IPS-NIHi7 (cell line): ENCODE measurements around the gene TSPEAR.

Experiments
- DNase-seq: peaks from one replicate; pipeline ENCODE4 v3.0.0; 2012; ENCODE audit warnings: mixed read lengths; ENCODE audit errors: extremely low spot score

TSPEAR gene

GRCh38 chr21:44463724-44464123 is 247.6 kb downstream of the TSPEAR start:
- DNase-seq = no peak

DNA sequence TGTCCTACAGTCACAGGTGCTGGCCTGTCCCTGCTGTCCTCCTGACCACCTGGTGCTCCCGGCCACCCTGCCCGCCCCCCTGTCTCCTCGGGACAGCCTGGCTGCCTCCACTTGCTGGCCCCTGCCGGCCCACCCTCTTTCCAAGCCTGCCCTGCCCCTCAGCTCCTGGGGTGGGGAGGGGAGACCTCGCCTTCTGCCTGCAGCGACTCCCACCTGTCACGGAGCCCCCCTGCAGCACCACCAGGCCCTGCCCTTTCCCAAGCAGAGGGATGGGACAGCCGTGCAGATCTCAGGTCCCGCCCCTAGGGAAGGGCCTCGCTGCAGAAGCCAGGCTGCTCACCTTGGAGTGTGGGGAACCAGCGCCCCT is 248.6 kb downstream of the TSPEAR start:
- DNase-seq = no peak

GRCh38 chr21:44462086-44462833 is 249.1 kb downstream of the TSPEAR start:
- DNase-seq = no peak

DNA sequence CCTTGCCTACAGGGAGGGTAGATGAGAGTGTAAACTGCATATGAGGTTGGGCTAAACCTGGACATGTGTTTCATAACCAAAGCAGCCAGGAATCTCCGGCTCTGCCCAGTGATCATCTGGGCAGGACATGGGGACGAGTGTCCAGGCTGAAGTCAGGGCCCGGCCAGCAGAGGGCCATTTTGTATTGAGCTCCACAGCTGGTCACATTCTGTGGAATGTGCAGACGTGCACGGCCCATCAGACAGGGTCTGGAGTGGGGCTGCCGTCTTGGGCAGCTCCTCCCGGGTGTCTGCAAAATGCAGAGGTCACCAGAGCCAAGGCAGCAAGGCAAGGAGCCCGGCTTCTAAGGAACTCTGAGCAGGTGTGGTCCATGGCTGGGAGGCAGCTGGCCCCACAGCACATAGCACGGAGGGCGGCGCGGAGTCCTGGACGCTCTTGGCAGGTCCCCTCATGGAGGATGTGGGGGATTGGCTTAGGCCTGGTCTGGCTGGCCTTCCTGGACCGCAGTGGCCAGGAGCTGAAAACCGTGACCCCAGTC is 249.8 kb downstream of the TSPEAR start:
- DNase-seq = no peak

GRCh38 chr21:44461005-44461404 is 250.4 kb downstream of the TSPEAR start:
- DNase-seq = no peak

- no peak for DNase-seq
Observed at GRCh38 chr21:44460441-44460755, 251.0 kb downstream of the TSPEAR start.

GRCh38 chr21:44459712-44460440 is 251.5 kb downstream of the TSPEAR start:
- no peak for DNase-seq

DNA sequence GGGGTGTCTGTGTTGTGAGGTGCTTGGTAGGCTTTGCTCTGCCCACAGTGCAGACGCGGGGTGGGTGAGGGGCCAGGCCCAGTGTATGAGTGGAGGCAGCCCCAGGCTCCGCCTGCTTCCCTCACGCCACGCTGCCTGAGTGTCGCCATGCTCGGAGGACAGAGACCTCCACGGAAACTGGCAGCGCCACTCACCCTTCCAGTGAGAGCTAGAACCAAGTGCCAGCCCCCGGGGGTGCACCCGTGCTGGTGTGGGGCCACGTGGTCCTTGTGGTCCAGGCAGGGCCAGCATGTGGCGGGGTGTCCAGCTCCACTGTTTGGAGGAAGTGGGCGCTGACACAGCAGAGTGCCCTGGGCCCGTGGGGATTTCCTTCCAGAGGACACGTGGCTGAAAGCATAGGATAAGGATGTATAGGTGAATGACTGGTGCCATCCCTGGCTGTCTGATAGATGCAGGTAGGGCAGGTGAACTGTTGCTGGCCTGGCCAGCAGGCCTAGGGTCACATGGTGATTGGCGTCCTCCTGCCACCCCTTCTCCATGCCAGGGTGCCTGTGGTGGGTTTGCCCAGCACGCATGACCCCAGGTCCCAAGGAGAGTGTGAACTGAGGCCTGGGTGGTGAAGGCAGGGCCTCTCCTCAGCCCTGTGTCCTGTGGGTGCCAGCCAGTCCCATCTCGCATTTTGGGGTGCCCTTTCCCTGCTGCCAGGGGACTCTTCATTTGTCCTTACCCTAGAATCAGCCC is 252.2 kb downstream of the TSPEAR start:
- no peak for DNase-seq

- DNase-seq = no peak
Observed at GRCh38 chr21:44456915-44457736, 254.2 kb downstream of the TSPEAR start.

DNA sequence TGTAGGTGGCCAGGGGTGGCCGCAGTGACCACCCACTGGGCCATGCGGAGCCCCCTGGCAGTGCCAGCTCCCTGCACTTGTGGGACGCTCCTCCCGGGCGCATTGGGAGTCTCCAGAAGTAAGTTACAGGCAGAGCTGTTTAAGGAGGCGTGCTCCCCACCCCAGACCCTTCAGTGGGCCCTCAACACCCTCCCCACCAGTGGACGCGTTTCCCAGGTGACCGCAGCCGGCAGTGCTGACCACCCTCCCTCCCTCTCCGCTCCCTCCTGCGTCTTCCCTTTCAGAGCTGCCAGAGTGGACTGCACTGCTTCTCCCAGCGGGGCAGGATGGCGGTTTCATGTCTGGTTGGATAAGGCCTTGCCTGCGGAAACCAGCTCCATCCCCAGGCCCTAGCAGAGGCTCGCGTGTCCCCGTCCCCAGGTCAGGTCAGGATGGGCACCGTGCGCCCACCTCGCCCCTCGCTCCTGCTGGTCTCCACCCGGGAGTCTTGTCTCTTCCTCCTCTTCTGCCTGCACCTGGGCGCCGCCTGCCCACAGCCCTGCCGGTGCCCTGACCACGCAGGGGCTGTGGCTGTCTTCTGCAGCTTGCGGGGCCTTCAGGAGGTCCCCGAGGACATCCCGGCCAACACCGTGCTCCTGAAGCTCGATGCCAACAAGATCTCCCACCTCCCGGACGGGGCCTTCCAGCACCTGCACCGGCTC is 255.0 kb downstream of the TSPEAR start:
- no peak for DNase-seq

DNA sequence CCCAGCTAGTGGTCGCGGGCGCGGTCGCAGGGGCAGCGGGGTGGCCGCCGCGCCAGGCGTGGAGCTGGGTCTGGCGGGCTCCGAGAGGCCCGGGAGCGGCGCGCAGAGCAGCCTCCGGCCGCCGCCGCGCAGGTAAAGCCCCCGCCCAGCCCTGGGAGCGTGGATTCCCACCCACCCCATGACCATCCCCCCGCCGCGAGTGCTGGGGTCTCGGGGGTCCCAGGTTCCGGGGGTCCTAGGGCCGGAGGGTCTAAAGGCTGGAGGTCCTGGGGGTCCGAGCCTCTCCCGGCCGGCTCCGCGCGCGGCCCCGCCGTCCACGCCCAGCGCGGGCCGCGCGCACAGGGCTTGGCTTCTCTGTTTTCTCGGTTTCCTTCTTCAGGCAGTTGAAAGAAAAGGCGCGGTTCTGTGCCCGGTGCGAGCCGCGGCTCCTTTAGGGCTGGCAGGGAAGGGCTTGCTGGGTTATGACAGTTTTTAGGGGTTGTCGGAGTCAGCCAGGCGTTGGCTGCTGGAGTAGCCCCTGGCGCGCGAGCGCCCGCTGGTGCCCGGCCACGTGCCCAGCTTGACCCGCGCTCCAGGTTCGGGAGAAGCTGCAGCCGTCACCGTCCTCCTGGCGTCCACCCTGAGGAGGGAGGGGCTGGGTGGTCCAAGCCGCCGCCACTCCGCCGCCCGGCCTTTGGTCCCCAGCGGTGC is 255.7 kb downstream of the TSPEAR start:
- DNase-seq = peak; percentile 61

DNA sequence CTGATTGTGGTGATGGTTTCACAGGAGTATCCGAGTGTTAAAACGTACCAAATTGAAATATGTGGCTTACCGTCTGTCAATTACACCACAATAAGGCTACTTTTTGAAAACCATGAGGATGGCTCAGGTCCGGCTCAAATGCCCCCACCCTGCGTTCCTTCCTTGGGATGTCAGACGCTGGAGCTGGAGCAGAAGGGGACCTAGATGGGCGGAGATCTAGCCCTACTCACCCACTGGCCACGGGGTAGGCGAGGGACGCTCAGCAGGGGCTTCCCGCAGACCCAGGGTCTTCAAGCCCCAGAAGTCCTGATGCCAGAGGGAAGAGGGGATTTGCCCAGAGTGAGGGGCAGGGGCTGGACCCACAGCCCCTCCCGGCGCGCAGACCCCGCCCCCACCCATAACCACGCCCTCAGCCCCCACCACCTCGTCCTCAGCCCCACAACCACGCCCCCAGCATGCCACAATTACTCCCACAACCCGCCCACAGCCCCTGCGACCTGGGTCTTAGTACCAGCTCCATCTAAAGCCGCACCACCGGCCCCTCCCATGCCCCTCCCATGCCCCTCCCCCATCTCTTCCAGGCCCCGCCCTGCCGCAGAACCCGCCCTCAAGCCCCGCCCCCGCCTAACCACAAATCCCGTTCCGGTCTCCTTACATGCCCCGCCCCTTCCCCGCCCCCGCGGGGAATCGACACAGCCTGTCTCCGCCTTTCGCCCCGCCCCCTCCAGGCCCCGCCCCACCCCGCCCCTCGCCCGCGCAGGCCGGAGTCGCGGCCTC is 256.4 kb downstream of the TSPEAR start, which contains the start of gene LRRC3:
TSS of gene LRRC3 (plus strand) at position 764 of the 777 bp plus-strand sequence. CDS start 1,135 bp downstream, outside the sequence.
- DNase-seq = peak; percentile 98

- DNase-seq = no peak
Observed at GRCh38 chr21:44454058-44454457, 257.3 kb downstream of the TSPEAR start.

DNA sequence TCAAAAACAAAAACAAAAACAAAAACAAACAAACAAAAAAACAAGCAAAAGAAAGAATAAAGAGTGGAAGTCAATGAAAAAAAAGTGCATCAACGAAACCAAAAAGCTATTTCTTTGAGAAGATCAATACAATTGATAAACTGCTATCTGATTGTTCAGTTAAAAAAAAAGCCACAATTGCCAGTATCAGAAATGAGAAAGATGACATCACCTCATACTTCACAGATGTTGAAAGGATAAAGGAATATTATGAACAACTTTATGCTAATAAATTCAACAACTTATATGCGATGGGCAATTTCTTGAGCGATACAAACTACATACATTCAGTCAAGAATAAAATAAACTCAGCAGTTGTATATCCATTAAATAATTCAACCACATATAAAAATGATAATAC is 258.3 kb downstream of the TSPEAR start:
- no peak for DNase-seq

DNA sequence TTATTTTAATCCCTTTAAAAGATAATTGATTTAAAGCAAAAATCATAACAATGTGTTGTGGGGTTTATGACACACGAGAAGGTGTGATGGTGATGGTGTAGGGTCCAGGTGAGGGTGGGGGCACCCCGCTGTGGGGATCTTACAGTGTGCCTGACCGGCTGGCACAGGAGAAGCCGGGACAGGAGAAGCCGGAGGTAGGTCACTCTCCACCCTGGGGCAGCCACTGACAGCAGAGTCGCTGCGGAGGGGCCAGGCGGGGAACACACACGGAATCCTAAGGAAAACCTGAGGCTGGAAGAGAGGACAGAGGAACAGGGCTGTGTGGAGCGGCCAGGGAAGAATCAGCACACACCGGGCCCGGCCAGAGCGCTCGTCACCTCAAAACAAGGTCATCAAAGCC is 260.4 kb downstream of the TSPEAR start:
- no peak for DNase-seq

- no peak for DNase-seq
Observed at GRCh38 chr21:44450402-44450801, 261.0 kb downstream of the TSPEAR start.

DNA sequence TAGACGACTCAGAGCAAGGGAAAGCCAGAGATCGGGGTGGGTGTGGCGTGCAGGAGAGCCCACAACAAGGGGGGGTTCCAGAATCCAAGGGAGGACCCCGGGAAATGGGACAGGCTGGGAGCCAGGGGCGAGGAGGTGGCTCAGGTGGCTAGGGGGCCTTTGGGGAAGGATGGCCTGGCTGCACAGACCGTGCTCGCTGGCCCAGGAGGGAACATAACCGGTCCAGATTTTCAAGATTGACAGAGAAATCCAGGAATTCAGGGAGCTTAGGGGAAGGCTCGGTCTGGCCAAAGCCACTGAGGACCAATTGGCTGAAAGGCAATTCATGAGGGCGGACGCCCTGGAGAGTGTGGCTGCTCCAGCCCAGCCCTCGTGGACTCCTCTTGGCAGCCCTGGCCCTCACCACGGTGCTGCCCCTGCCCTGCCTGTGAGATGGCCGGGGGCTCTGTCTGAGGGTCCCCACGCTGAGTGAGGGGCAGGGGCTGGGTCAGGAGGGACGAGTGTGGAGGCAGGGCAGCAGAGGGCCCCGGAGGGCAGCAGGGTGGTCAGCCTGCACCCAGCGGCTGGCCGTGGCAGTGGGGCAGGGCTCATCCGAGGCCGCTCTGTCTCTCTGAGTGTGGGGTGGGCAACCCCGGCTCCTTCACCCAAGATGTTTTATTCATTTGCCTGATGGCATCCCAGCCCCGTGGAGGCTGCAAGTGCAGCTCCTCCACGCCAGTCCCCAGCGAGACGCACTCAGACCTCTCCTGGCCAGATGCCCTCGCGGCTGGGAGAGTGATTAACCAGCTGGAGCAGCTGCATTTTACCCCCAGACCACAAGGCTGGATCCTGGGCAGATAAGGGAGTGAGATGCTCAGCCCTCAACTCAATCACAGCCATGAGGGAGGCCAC is 261.7 kb downstream of the TSPEAR start:
- DNase-seq = no peak

DNA sequence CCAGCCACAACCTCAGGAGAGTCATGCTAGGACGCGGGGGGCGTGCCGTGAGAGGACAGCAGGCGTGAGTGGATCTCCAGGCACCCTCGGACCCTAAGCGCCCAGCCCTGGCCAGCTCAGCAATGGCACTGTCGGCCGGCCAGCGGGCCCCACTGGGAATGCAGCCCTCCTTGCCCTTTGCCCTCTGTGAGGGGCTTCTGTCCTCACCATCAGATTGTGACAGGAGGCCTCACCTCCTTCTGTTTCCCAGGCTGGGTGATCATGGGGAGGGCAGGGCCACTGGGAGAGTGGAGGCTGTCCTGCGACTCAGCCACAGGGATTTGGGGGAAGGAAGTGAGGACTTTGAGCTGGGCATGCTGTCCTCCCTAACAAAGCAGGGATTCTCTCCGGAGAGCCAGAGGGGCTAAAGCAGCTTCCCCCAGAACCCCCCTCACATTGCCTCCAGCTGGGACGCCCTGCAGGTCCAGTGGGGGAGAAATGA is 262.7 kb downstream of the TSPEAR start:
- DNase-seq = no peak
